IPS DF 6.9 (cell line): ENCODE results near the gene KCND3.
"Not testable (repeated sequence)": the region's sequence is repeated elsewhere in the genome, so short reads cannot be mapped to it uniquely, and the experiment has no call there.

Experiments
- DNase-seq: peaks from one replicate; pipeline ENCODE4 v3.0.0-alpha.2; 2013; ENCODE audit warnings: low read depth, low spot score
- H3K27ac ChIP-seq: one replicate; pipeline ENCODE4 v1.5.1; 2013; ENCODE audit warnings: low read length, control low read depth
- H3K27me3 ChIP-seq: 2 replicates; pipeline ENCODE4 v1.6.1; 2013; ENCODE audit warnings: mild to moderate bottlenecking, low read length; ENCODE audit not compliant: control insufficient read depth, insufficient read depth
- H3K36me3 ChIP-seq: 2 replicates; pipeline ENCODE4 v1.6.1; 2013; ENCODE audit warnings: low read length; ENCODE audit not compliant: control insufficient read depth, insufficient read depth
- H3K4me1 ChIP-seq: 2 replicates; pipeline ENCODE4 v1.6.1; 2013; ENCODE audit warnings: low read length; ENCODE audit not compliant: control insufficient read depth, insufficient read depth
- H3K4me3 ChIP-seq: 2 replicates; pipeline ENCODE4 v1.5.1; 2013; ENCODE audit warnings: mild to moderate bottlenecking, low read length
- H3K9me3 ChIP-seq: 2 replicates; pipeline ENCODE4 v1.6.1; 2013; ENCODE audit warnings: low read length, inconsistent platforms; ENCODE audit not compliant: control insufficient read depth, insufficient read depth
- WGBS: extraction: QIAGEN DNeasy Blood & Tissue Kit; methylation state at CpG from one replicate; pipeline ENCODE4 v1.1.7; 2013; ENCODE audit warnings: mixed read lengths, missing lambda C conversion rate; ENCODE audit not compliant: insufficient read length, insufficient coverage; 5-methylcytosine and 5-hydroxymethylcytosine counted together

The KCND3 gene

GRCh38 chr1:111803951-111804350 lies 185.5 kb downstream of the KCND3 start:
- H3K27me3 ChIP-seq: no peaks in the 10 kb centered on the region
- H3K27ac ChIP-seq: no peak overlapping the region
- no peak overlapping the region for H3K4me3 ChIP-seq
- H3K36me3 ChIP-seq: no peaks in the 10 kb centered on the region
- WGBS: no CpG with 5 or more reads among the region's 5 CpGs
- H3K9me3 ChIP-seq: no peaks in the 10 kb centered on the region
- no peaks in the 10 kb centered on the region for H3K4me1 ChIP-seq
- DNase-seq: no peak

- no peak for DNase-seq
- WGBS: no CpG with 5 or more reads among the region's 5 CpGs
- no peaks in the 10 kb centered on the region for H3K4me1 ChIP-seq
- no peak overlapping the region for H3K4me3 ChIP-seq
- no peaks in the 10 kb centered on the region for H3K27me3 ChIP-seq
- H3K36me3 ChIP-seq: no peaks in the 10 kb centered on the region
- H3K9me3 ChIP-seq: no peaks in the 10 kb centered on the region
- H3K27ac ChIP-seq: no peak overlapping the region
Measured at GRCh38 chr1:111802984-111803383, 186.5 kb downstream of the KCND3 start.

- Histone ChIP-seq H3K27ac (no peak overlapping the region), H3K27me3 (no peaks in the 10 kb centered on the region), H3K4me3 (no peak overlapping the region), H3K4me1 (no peaks in the 10 kb centered on the region), H3K36me3 (no peaks in the 10 kb centered on the region), H3K9me3 (no peaks in the 10 kb centered on the region)
- WGBS: no CpG with 5 or more reads among the region's 6 CpGs
- no peak for DNase-seq
Measured at GRCh38 chr1:111802110-111802509, 187.4 kb downstream of the KCND3 start.

GRCh38 chr1:111801071-111801850 lies 188.2 kb downstream of the KCND3 start:
- H3K9me3 ChIP-seq: no peaks in the 10 kb centered on the region
- no CpG with 5 or more reads among the region's 13 CpGs for whole genome bisulfite sequencing
- no peaks in the 10 kb centered on the region for H3K4me1 ChIP-seq
- no peaks in the 10 kb centered on the region for H3K27me3 ChIP-seq
- DNase-seq: no peak
- H3K4me3 ChIP-seq: no peak overlapping the region
- H3K36me3 ChIP-seq: no peaks in the 10 kb centered on the region
- no peak overlapping the region for H3K27ac ChIP-seq

GRCh38 chr1:111799722-111800121 lies 189.7 kb downstream of the KCND3 start:
- not testable (repeated sequence) for H3K4me1 ChIP-seq, H3K36me3 ChIP-seq, H3K9me3 ChIP-seq, H3K27me3 ChIP-seq, DNase-seq, H3K27ac ChIP-seq, H3K4me3 ChIP-seq
- WGBS: no CpG with 5 or more reads among the region's 14 CpGs

GRCh38 chr1:111798580-111798979 lies 190.9 kb downstream of the KCND3 start:
- DNase-seq: no peak
- Histone ChIP-seq H3K4me3 (no peak overlapping the region), H3K9me3 (no peaks in the 10 kb centered on the region), H3K36me3 (no peaks in the 10 kb centered on the region), H3K4me1 (no peaks in the 10 kb centered on the region), H3K27me3 (no peaks in the 10 kb centered on the region), H3K27ac (no peak overlapping the region)
- WGBS: no CpG with 5 or more reads among the region's 2 CpGs

- WGBS: no CpG with 5 or more reads among the region's 6 CpGs
Measured at GRCh38 chr1:111795401-111795800, 194.1 kb downstream of the KCND3 start.

GRCh38 chr1:111793923-111794322 lies 195.5 kb downstream of the KCND3 start:
- no peak overlapping the region for H3K4me3 ChIP-seq
- H3K36me3 ChIP-seq: no peaks in the 10 kb centered on the region
- no peak for DNase-seq
- no peaks in the 10 kb centered on the region for H3K4me1 ChIP-seq
- no CpG with 5 or more reads among the region's 2 CpGs for WGBS
- H3K27me3 ChIP-seq: no peaks in the 10 kb centered on the region
- no peaks in the 10 kb centered on the region for H3K9me3 ChIP-seq
- no peak overlapping the region for H3K27ac ChIP-seq

More at GRCh38 chr1:111795401-111795800, 194.1 kb downstream of the KCND3 start:
- Histone ChIP-seq H3K4me3 (no peak overlapping the region), H3K4me1 (no peaks in the 10 kb centered on the region), H3K36me3 (no peaks in the 10 kb centered on the region), H3K9me3 (no peaks in the 10 kb centered on the region), H3K27ac (no peak overlapping the region), H3K27me3 (no peaks in the 10 kb centered on the region)
- no peak for DNase-seq

- Histone ChIP-seq H3K9me3 (no peaks in the 10 kb centered on the region), H3K4me3 (no peak overlapping the region), H3K4me1 (no peaks in the 10 kb centered on the region), H3K27ac (no peak overlapping the region), H3K36me3 (no peaks in the 10 kb centered on the region), H3K27me3 (no peaks in the 10 kb centered on the region)
- DNase-seq: no peak
- no CpG with 5 or more reads among the region's 5 CpGs for WGBS
Measured at GRCh38 chr1:111792249-111792648, 197.2 kb downstream of the KCND3 start.

GRCh38 chr1:111791776-111792175 lies 197.7 kb downstream of the KCND3 start:
- H3K27me3 ChIP-seq: no peaks in the 10 kb centered on the region

More at GRCh38 chr1:111791776-111792175, 197.7 kb downstream of the KCND3 start:
- no CpG with 5 or more reads among the region's 6 CpGs for whole genome bisulfite sequencing
- Histone ChIP-seq H3K4me3 (no peak overlapping the region), H3K9me3 (no peaks in the 10 kb centered on the region), H3K4me1 (0 out of 2 replicates have a peak, but pooled peaks cover 1% of the 10 kb centered on the region), H3K36me3 (no peaks in the 10 kb centered on the region), H3K27ac (no peak overlapping the region)
- no peak for DNase-seq
